Endothelial cell of umbilical vein (primary cell): ENCODE data around the gene FBXO10. TPM values are rescaled to one million over a fixed set of nuclear protein-coding genes. Genes with fewer than 3 reads are reported as not detected.

Experiments
- BruUV-seq: library from RNA; stranded (reverse); fragments of 400-500 nt; replicated peaks from 2 replicates; lab custom pipeline; 2021; lab: Mats Ljungman, UMichigan
- CTCF ChIA-PET: fragments of 300-600, 350-600 bp; sonication (Branson Sonifier 250); formaldehyde crosslinking; loops from one replicate; lab custom pipeline; 2021; ENCODE audit warnings: antibody characterized with exemption, inconsistent platforms; lab: Charles Lee
- POLR2A ChIA-PET: fragments of 300-600, 350-600 bp; sonication (Branson Sonifier 250); formaldehyde crosslinking; loops from one replicate; lab custom pipeline; 2021; ENCODE audit warnings: antibody characterized with exemption, inconsistent platforms; lab: Charles Lee
- DNase-seq: peaks from one replicate; pipeline ENCODE4 v3.0.0-alpha.2; 2011; ENCODE audit warnings: low read depth, low spot score
- FAIRE-seq: peaks from 2 replicates; lab custom pipeline; 2011; peaks lifted over from hg19 to GRCh38; lab: Jason Lieb, UNC
- H2AFZ ChIP-seq: 2 replicates; pipeline ENCODE4 v1.6.0; 2012; ENCODE audit warnings: low read depth, low read length, control low read depth, inconsistent platforms
- H3K27ac ChIP-seq: 2 replicates; pipeline ENCODE4 v1.5.1; 2011; ENCODE audit warnings: low read depth, mild to moderate bottlenecking, control low read depth, low read length, moderate library complexity; ENCODE audit not compliant: insufficient read depth
- H3K27me3 ChIP-seq, 2 experiments: 2 replicates each; pipeline versions ENCODE4 v1.6.0 to v1.6.1; 2011; ENCODE audit warnings: low read length in 2 of 2, mixed read lengths in 1 of 2; ENCODE audit not compliant: control insufficient read depth in 2 of 2, insufficient read depth in 2 of 2
- H3K36me3 ChIP-seq, 2 experiments: 2 replicates in 1 of 2; 3 replicates in 1 of 2; pipeline ENCODE4 v1.5.1; 2011; ENCODE audit warnings: low read length in 2 of 2, mild to moderate bottlenecking in 1 of 2, moderate library complexity in 1 of 2; ENCODE audit not compliant: control insufficient read depth in 2 of 2, insufficient read depth in 2 of 2; ENCODE audit errors: extremely low read depth in 1 of 2
- H3K4me1 ChIP-seq: 3 replicates; pipeline ENCODE4 v1.5.1; 2011; ENCODE audit warnings: mild to moderate bottlenecking, low read length; ENCODE audit not compliant: control insufficient read depth, insufficient read depth; ENCODE audit errors: extremely low read depth
- H3K4me2 ChIP-seq: 2 replicates; pipeline ENCODE4 v1.6.1; 2011; ENCODE audit warnings: low read length, control low read depth, mixed read lengths; ENCODE audit not compliant: insufficient read depth
- H3K4me3 ChIP-seq, 3 experiments: fragments of 200-600 bp in 1 of 3; sonication (generic), shearing (Covaris generic) in 1 of 3; replicated peaks in 1 of 3; 2 replicates each; pipeline ENCODE4 v1.5.1; 2011 to 2016; ENCODE audit warnings: control low read depth in 3 of 3, low read length in 3 of 3, mild to moderate bottlenecking in 2 of 3, inconsistent platforms in 1 of 3, low read depth in 1 of 3, moderate library complexity in 1 of 3; ENCODE audit not compliant: insufficient read depth in 1 of 3
- H3K79me2 ChIP-seq: 2 replicates; pipeline ENCODE4 v1.6.0; 2012; ENCODE audit warnings: low read length, inconsistent platforms; ENCODE audit not compliant: control insufficient read depth, insufficient read depth
- H3K9ac ChIP-seq: replicated peaks from 2 replicates; pipeline ENCODE3; 2011; ENCODE audit warnings: low read length, control low read depth; ENCODE audit not compliant: insufficient read depth; ENCODE audit errors: extremely low read depth
- H3K9me1 ChIP-seq: replicated peaks from 3 replicates; pipeline ENCODE4 v1.6.0; 2011; ENCODE audit warnings: mild to moderate bottlenecking, low read length; ENCODE audit not compliant: control insufficient read depth, insufficient read depth; ENCODE audit errors: extremely low read depth
- H3K9me3 ChIP-seq: replicated peaks from 2 replicates; pipeline ENCODE4 v1.5.1; 2012; ENCODE audit warnings: low read length, inconsistent platforms; ENCODE audit not compliant: control insufficient read depth, insufficient read depth
- H4K20me1 ChIP-seq: replicated peaks from 2 replicates; pipeline ENCODE3; 2011; ENCODE audit warnings: mild to moderate bottlenecking, low read length; ENCODE audit not compliant: control insufficient read depth, insufficient read depth; ENCODE audit errors: extremely low read depth
- EZH2 ChIP-seq: IDR thresholded peaks from 2 replicates; pipeline ENCODE4 v1.6.1; 2012; ENCODE audit warnings: borderline replicate concordance, low read depth, mild to moderate bottlenecking, moderate library complexity, low read length, inconsistent platforms; ENCODE audit not compliant: severe bottlenecking
- FOS ChIP-seq: IDR thresholded peaks from 2 replicates; pipeline ENCODE4 v1.6.1; 2011; ENCODE audit warnings: mild to moderate bottlenecking, low read length, moderate library complexity, borderline replicate concordance; ENCODE audit not compliant: insufficient read depth
- GATA2 ChIP-seq: IDR thresholded peaks from 2 replicates; pipeline ENCODE4 v1.7.0; 2011; ENCODE audit warnings: low read depth, mild to moderate bottlenecking, moderate library complexity, mixed read lengths, low read length; ENCODE audit not compliant: insufficient read length, insufficient read depth
- JUN ChIP-seq: IDR thresholded peaks from 2 replicates; pipeline ENCODE4 v1.6.1; 2011; ENCODE audit warnings: borderline replicate concordance, low read depth; ENCODE audit not compliant: insufficient read length, insufficient read depth
- MYC ChIP-seq: IDR thresholded peaks from one replicate; pipeline ENCODE4 v1.6.1; 2011; ENCODE audit warnings: mild to moderate bottlenecking, low read depth, low read length
- POLR2A ChIP-seq: IDR thresholded peaks from 2 replicates; pipeline ENCODE4 v1.6.1; 2012; ENCODE audit warnings: low read depth, mild to moderate bottlenecking, control low read depth, low read length
- POLR2AphosphoS5 ChIP-seq: IDR thresholded peaks from 2 replicates; pipeline ENCODE4 v1.6.1; 2012; ENCODE audit warnings: low read depth, mild to moderate bottlenecking, control low read depth, low read length, moderate library complexity; ENCODE audit not compliant: insufficient read depth
- dilution Hi-C: fragments of 300-500 bp; cut with MboI; formaldehyde crosslinking; loops from one replicate; pipeline ENCODE4 v1.15.0; 2019; ENCODE audit warnings: low sequenced_read_pairs; ENCODE audit not compliant: extremely low pct_ligation_motif_present
- intact Hi-C: fragments of 100-400 bp; cut with micrococcal nuclease; formaldehyde crosslinking; loops from one replicate; pipeline ENCODE4 v1.10.0; 2022
- polyA plus RNA-seq, 4 experiments: library from polyadenylated mRNA; depleted of rRNA in 3 of 4; stranded (reverse) in 3 of 4; unstranded in 1 of 4; fragments of >200 nt; gene quantifications; 2 replicates each; pipeline versions ENCODE4 v1.2.1 to v1.2.3, GENCODE V29; 2011 to 2012; ENCODE audit warnings: missing spikeins in 1 of 4
- total RNA-seq: library from RNA; stranded (reverse); gene quantifications from 2 replicates; pipeline ENCODE4 v1.2.3, GENCODE V29; 2021
- TF ChIP-seq, protein P1 (sequence below), 2 donors: IDR thresholded peaks; 1 replicate in 1 of 2; 2 replicates in 1 of 2; pipeline ENCODE4 v1.5.1; 2011; ENCODE audit warnings: low read length in 2 of 2, mild to moderate bottlenecking in 2 of 2, moderate library complexity in 2 of 2, control low read depth in 1 of 2, inconsistent platforms in 1 of 2, low read depth in 1 of 2; ENCODE audit not compliant: insufficient read depth in 1 of 2; ENCODE audit errors: extremely low read depth in 1 of 2
- TF ChIP-seq, protein P2 (sequence below): IDR thresholded peaks from 2 replicates; pipeline ENCODE4 v1.6.1; 2011; ENCODE audit not compliant: insufficient read depth, insufficient read length

Gene FBXO10
- total and polyA plus RNA-seq, 2 donors (not counting 3 experiments of a cell fraction or from before 2014, with no cell fraction given), result 11.8 to 14.4 TPM

DNA sequence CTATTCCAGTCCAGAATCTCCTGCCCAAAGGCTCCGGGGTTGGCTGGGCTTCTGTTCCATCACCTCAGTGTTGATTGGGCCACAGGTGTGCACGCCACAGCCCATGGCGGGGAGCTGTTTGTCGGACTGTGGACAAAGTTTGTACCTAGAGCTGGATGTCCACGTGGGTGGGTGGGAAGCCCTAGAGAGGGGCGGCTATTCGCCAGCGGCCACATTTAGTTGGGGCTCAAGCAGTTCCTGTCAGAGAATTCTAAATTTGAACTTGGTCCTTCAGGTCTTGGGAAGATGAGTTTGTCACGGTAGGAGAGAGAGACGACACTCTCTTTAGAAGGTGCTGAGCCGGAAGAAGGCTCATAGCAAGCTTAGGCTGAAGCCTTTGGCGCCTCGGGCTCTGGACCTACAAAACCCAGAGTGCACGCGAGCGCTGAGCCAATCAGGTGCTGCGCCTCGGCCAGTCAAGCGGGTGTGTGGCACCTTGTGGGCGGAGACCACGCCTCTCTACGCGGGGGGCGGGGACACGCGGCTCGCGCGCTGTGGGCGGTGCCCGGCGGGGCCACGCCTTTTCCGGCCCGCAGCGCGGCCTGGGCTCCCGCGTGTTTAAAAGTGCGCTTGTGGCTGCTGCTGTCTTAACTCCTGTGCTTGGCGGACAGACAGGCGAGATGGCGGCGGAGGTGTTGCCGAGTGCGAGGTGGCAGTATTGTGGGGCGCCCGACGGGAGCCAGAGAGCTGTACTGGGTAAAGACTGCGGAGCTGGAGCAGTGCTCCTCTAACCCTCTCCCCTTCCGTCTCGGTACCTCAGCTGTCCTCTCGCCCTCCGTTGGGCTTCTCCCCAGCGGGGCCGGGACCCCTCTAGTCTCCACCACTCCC, 90.6 kb downstream of the FBXO10 start, which contains the start of gene POLR1E:
POLR1E (plus strand) TSS at position 560 of the 867 bp plus-strand sequence; CDS start at position 660, 100 bp downstream.
- CTCF ChIA-PET, result interaction anchor here (1.3 to 3.5 kb wide), 3 partner anchors 15 to 778 kb away, joined by 4 to 12 read pairs (median 5); no protein-coding TSS in a partner anchor
- Histone ChIP-seq H3K27ac (peak within 1 kb of the TSS; percentile 36), H3K36me3 (no peaks in the 10 kb centered on the region), H3K4me2 (peak within 1 kb of the TSS; percentile 83), H3K4me1 (peaks cover 16% of the 10 kb centered on the region), H3K27me3 (peaks cover 3 to 6% of the 10 kb centered on the region in 2 experiments), H3K9ac (peak within 1 kb of the TSS; percentile 70), H2AFZ (peak within 1 kb of the TSS; percentile 94), H3K4me3 (peak within 1 kb of the TSS; percentile 46 to 78 (median 76)), H3K9me3 (no peaks in the 10 kb centered on the region), H3K9me1 (no peaks in the 10 kb centered on the region), H3K79me2 (peaks cover 8% of the 10 kb centered on the region), H4K20me1 (no peaks in the 10 kb centered on the region)
- POLR2A ChIA-PET, result interaction anchor here (1.1 to 2.3 kb wide), 2 partner anchors 19 to 21 kb away, joined by 4 to 9 read pairs; partner anchors contain the start of gene ZBTB5
- BruUV-seq, result no TSS peak
- TF ChIP-seq JUN (no peak), GATA2 (no peak), POLR2A (peak; percentile 94), EZH2 (no peak), POLR2AphosphoS5 (peak; percentile 92), FOS (no peak), MYC (no peak)
- TF ChIP-seq, protein P1, sequence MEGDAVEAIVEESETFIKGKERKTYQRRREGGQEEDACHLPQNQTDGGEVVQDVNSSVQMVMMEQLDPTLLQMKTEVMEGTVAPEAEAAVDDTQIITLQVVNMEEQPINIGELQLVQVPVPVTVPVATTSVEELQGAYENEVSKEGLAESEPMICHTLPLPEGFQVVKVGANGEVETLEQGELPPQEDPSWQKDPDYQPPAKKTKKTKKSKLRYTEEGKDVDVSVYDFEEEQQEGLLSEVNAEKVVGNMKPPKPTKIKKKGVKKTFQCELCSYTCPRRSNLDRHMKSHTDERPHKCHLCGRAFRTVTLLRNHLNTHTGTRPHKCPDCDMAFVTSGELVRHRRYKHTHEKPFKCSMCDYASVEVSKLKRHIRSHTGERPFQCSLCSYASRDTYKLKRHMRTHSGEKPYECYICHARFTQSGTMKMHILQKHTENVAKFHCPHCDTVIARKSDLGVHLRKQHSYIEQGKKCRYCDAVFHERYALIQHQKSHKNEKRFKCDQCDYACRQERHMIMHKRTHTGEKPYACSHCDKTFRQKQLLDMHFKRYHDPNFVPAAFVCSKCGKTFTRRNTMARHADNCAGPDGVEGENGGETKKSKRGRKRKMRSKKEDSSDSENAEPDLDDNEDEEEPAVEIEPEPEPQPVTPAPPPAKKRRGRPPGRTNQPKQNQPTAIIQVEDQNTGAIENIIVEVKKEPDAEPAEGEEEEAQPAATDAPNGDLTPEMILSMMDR (IDR thresholded peaks at IDR 0.05; ENCODE audit: extremely low read depth in 1 of 2, insufficient read depth in 1 of 2, low read depth in 1 of 2, low read length in 2 of 2), result no peak
- TF ChIP-seq, protein P2, sequence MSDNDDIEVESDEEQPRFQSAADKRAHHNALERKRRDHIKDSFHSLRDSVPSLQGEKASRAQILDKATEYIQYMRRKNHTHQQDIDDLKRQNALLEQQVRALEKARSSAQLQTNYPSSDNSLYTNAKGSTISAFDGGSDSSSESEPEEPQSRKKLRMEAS, result peak; percentile 55
- DNase-seq (peak; percentile 92), FAIRE-seq (peak; percentile 93)
- intact Hi-C loops, result loop anchor here (1.0 to 10.0 kb wide), 4 partner anchors 13 to 877 kb away; partner anchors contain the start of genes EXOSC3 and ZBTB5
- dilution Hi-C loops, result no loop called here
